ENCODE measurements around the gene ST8SIA5. TPM values are rescaled to one million over a fixed set of nuclear protein-coding genes. Genes with fewer than 3 reads are reported as not detected.

Gene ST8SIA5
- total RNA-seq, 1 experiment from 2014 or later: 5.4 TPM

DNA sequence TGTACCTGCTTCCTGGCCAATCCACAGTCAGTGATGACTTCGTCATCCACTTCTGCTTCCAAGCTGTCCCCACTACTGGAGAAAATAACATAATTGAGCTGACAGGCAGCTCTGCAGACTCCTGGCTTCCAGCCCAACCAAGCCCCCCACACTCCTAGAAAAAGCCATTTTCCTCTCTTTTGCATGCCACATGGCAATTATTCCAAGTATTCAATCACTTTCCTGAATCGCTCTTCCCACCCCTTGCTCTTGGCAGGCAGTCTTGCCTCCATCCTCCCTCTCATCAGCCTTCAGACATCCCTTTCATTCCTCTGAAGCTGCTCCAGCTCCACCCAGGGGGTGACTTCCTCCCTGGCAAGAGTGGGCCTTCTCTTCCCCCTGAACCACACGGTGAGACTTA lies 14.3 kb upstream of the ST8SIA5 start:
- no peak for DNase-seq (ENCODE audit: low spot score)
- ChIA-PET CTCF (interaction anchor here (1.0 to 4.7 kb wide), 2 partner anchors 23 to 113 kb away, joined by 4 to 23 read pairs; no protein-coding TSS in a partner anchor), POLR2A (no interaction called here)
- no peaks in the 10 kb centered on the region for H3K36me3 Mint-ChIP-seq
- peaks cover 50% of the 10 kb centered on the region for H3K4me1 Mint-ChIP-seq
- H3K27ac Mint-ChIP-seq: no peak overlapping the region
- peaks cover 3% of the 10 kb centered on the region; the same call in 1 of the 2 replicates for H3K27me3 Mint-ChIP-seq (ENCODE audit: low read depth)
- H3K4me3 Mint-ChIP-seq: no peak overlapping the region
- TF ChIP-seq, protein P1, sequence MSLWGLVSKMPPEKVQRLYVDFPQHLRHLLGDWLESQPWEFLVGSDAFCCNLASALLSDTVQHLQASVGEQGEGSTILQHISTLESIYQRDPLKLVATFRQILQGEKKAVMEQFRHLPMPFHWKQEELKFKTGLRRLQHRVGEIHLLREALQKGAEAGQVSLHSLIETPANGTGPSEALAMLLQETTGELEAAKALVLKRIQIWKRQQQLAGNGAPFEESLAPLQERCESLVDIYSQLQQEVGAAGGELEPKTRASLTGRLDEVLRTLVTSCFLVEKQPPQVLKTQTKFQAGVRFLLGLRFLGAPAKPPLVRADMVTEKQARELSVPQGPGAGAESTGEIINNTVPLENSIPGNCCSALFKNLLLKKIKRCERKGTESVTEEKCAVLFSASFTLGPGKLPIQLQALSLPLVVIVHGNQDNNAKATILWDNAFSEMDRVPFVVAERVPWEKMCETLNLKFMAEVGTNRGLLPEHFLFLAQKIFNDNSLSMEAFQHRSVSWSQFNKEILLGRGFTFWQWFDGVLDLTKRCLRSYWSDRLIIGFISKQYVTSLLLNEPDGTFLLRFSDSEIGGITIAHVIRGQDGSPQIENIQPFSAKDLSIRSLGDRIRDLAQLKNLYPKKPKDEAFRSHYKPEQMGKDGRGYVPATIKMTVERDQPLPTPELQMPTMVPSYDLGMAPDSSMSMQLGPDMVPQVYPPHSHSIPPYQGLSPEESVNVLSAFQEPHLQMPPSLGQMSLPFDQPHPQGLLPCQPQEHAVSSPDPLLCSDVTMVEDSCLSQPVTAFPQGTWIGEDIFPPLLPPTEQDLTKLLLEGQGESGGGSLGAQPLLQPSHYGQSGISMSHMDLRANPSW (CRISPR knock-in tag; conservative IDR thresholded peaks at IDR 0.05; ENCODE audit: low read depth): no peak
- TF ChIP-seq FOXP1 (CRISPR knock-in tag; IDR thresholded peaks at IDR 0.05; ENCODE audit: borderline replicate concordance) (no peak), RORB (CRISPR knock-in tag; IDR thresholded peaks at IDR 0.05) (no peak), HMGA2 (CRISPR knock-in tag; IDR thresholded peaks at IDR 0.05) (no peak), ZNF138 (CRISPR knock-in tag; conservative IDR thresholded peaks at IDR 0.05) (no peak)
- no peaks in the 10 kb centered on the region for H3K9me3 Mint-ChIP-seq
- no peak for ATAC-seq

DNA sequence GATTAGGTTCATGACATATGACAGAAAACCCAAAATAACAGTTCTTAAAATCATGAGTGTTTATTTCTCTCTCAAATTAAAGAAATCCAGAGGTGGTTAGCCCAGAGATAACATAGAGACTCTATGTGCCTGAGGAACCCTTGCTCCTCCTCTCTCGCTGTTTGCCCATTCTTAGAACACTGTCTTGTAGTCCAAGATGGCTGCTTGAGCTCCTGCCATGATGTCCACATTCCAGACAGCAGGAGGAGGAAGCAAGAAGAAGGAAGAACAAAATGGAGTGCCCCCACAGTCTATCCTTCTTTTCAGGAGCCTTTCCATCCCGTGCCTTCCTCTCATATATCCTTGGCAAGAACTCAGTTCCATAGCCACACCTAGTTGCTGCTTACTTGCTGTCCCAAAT lies 13.9 kb upstream of the ST8SIA5 start:
- ChIA-PET CTCF (interaction anchor here (1.0 to 4.7 kb wide), 2 partner anchors 24 to 112 kb away, joined by 4 to 23 read pairs; no protein-coding TSS in a partner anchor), POLR2A (no interaction called here)
- DNase-seq (ENCODE audit: low spot score): no peak

DNA sequence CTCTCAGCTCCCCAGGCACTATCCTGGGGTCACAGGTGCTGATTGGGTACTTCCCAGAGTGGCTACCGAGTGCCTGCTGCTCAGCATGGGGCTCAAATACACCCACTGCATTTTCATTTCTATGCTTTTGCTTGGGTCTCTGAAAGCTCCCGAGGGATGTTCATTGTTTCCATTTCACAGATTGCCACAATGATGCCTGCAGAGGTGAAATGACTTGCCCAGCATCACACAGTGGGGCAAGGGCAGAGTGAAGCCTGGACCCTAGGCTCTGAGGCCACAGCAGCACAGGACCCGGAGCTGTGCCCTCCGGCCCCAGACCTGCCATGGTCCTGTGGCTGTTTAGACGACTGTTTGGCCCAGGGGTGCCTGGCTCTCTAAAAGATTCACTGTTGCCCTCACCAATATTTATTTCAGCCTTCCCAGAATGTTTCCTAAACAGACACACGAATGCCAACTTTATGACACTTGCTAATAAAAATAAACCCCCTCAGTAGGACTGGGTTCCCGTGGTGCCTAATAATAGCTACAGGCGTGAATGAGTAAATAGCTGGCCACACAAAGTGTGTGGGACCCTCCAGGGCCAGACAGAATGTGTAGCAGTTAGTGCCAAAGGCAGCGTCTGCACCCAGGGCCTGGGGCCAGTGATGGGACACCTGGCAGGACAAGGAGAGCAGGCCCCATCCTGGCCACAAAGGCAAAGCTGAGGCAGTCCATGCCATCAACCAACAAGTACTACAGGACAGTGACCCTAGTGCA lies 11.5 kb upstream of the ST8SIA5 start:
- no peak for ATAC-seq
- no peak for DNase-seq (ENCODE audit: low spot score)
- no peak overlapping the region for H3K27ac Mint-ChIP-seq
- POLR2A ChIA-PET: no interaction called here
- peaks cover 43% of the 10 kb centered on the region for H3K4me1 Mint-ChIP-seq
- CTCF ChIA-PET: interaction anchor here (1.0 to 1.3 kb wide), 3 partner anchors 25 to 111 kb away, joined by 3 to 4 read pairs (median 4); no protein-coding TSS in a partner anchor
- H3K36me3 Mint-ChIP-seq: no peaks in the 10 kb centered on the region
- TF ChIP-seq SOX15 (CRISPR knock-in tag; IDR thresholded peaks at IDR 0.05): no peak
- no peak for TF ChIP-seq MXD4 (CRISPR knock-in tag; IDR thresholded peaks at IDR 0.05; ENCODE audit: borderline replicate concordance)
- TF ChIP-seq FOXJ3 (CRISPR knock-in tag; IDR thresholded peaks at IDR 0.05; ENCODE audit: borderline replicate concordance): no peak
- TF ChIP-seq, protein P2, sequence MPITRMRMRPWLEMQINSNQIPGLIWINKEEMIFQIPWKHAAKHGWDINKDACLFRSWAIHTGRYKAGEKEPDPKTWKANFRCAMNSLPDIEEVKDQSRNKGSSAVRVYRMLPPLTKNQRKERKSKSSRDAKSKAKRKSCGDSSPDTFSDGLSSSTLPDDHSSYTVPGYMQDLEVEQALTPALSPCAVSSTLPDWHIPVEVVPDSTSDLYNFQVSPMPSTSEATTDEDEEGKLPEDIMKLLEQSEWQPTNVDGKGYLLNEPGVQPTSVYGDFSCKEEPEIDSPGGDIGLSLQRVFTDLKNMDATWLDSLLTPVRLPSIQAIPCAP (CRISPR knock-in tag; IDR thresholded peaks at IDR 0.05): no peak
- no peak for TF ChIP-seq ZNF317 (CRISPR knock-in tag; IDR thresholded peaks at IDR 0.05; ENCODE audit: borderline replicate concordance, low read depth)
- no peak for TF ChIP-seq EMX1 (CRISPR knock-in tag; IDR thresholded peaks at IDR 0.05)
- TF ChIP-seq RELA (CRISPR knock-in tag; IDR thresholded peaks at IDR 0.05; ENCODE audit: borderline replicate concordance): no peak
- no peak for TF ChIP-seq ESRRA (CRISPR knock-in tag; IDR thresholded peaks at IDR 0.05; ENCODE audit: borderline replicate concordance)
- TF ChIP-seq, protein P3, sequence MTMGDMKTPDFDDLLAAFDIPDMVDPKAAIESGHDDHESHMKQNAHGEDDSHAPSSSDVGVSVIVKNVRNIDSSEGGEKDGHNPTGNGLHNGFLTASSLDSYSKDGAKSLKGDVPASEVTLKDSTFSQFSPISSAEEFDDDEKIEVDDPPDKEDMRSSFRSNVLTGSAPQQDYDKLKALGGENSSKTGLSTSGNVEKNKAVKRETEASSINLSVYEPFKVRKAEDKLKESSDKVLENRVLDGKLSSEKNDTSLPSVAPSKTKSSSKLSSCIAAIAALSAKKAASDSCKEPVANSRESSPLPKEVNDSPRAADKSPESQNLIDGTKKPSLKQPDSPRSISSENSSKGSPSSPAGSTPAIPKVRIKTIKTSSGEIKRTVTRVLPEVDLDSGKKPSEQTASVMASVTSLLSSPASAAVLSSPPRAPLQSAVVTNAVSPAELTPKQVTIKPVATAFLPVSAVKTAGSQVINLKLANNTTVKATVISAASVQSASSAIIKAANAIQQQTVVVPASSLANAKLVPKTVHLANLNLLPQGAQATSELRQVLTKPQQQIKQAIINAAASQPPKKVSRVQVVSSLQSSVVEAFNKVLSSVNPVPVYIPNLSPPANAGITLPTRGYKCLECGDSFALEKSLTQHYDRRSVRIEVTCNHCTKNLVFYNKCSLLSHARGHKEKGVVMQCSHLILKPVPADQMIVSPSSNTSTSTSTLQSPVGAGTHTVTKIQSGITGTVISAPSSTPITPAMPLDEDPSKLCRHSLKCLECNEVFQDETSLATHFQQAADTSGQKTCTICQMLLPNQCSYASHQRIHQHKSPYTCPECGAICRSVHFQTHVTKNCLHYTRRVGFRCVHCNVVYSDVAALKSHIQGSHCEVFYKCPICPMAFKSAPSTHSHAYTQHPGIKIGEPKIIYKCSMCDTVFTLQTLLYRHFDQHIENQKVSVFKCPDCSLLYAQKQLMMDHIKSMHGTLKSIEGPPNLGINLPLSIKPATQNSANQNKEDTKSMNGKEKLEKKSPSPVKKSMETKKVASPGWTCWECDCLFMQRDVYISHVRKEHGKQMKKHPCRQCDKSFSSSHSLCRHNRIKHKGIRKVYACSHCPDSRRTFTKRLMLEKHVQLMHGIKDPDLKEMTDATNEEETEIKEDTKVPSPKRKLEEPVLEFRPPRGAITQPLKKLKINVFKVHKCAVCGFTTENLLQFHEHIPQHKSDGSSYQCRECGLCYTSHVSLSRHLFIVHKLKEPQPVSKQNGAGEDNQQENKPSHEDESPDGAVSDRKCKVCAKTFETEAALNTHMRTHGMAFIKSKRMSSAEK (CRISPR knock-in tag; IDR thresholded peaks at IDR 0.05; ENCODE audit: borderline replicate concordance): no peak
- no peak for TF ChIP-seq GABPB1 (CRISPR knock-in tag; IDR thresholded peaks at IDR 0.05)
- no peaks in the 10 kb centered on the region for H3K9me3 Mint-ChIP-seq
- no peak overlapping the region for H3K4me3 Mint-ChIP-seq
- peaks cover 3% of the 10 kb centered on the region; the same call in 1 of the 2 replicates for H3K27me3 Mint-ChIP-seq (ENCODE audit: low read depth)

More for the DNA sequence above, 13.9 kb upstream of the ST8SIA5 start:
- Mint-ChIP-seq H3K4me3 (no peak overlapping the region), H3K27me3 (ENCODE audit: low read depth) (peaks cover 3% of the 10 kb centered on the region; the same call in 1 of the 2 replicates), H3K9me3 (no peaks in the 10 kb centered on the region), H3K27ac (no peak overlapping the region), H3K36me3 (no peaks in the 10 kb centered on the region), H3K4me1 (peaks cover 50% of the 10 kb centered on the region)
- TF ChIP-seq, protein P4, sequence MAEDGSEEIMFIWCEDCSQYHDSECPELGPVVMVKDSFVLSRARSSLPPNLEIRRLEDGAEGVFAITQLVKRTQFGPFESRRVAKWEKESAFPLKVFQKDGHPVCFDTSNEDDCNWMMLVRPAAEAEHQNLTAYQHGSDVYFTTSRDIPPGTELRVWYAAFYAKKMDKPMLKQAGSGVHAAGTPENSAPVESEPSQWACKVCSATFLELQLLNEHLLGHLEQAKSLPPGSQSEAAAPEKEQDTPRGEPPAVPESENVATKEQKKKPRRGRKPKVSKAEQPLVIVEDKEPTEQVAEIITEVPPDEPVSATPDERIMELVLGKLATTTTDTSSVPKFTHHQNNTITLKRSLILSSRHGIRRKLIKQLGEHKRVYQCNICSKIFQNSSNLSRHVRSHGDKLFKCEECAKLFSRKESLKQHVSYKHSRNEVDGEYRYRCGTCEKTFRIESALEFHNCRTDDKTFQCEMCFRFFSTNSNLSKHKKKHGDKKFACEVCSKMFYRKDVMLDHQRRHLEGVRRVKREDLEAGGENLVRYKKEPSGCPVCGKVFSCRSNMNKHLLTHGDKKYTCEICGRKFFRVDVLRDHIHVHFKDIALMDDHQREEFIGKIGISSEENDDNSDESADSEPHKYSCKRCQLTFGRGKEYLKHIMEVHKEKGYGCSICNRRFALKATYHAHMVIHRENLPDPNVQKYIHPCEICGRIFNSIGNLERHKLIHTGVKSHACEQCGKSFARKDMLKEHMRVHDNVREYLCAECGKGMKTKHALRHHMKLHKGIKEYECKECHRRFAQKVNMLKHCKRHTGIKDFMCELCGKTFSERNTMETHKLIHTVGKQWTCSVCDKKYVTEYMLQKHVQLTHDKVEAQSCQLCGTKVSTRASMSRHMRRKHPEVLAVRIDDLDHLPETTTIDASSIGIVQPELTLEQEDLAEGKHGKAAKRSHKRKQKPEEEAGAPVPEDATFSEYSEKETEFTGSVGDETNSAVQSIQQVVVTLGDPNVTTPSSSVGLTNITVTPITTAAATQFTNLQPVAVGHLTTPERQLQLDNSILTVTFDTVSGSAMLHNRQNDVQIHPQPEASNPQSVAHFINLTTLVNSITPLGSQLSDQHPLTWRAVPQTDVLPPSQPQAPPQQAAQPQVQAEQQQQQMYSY (CRISPR knock-in tag; IDR thresholded peaks at IDR 0.05): no peak
- no peak for TF ChIP-seq NR3C1 (CRISPR knock-in tag; conservative IDR thresholded peaks at IDR 0.05; ENCODE audit: low read depth)
- no peak for TF ChIP-seq SP1 (CRISPR knock-in tag; conservative IDR thresholded peaks at IDR 0.05)
- ATAC-seq: no peak
